ENCODE data around the gene GABRP. TPM values are rescaled to one million over a fixed set of nuclear protein-coding genes. Genes with fewer than 3 reads are reported as not detected.

GABRP gene
- total RNA-seq, 1 donor from 2014 or later: not detected

DNA sequence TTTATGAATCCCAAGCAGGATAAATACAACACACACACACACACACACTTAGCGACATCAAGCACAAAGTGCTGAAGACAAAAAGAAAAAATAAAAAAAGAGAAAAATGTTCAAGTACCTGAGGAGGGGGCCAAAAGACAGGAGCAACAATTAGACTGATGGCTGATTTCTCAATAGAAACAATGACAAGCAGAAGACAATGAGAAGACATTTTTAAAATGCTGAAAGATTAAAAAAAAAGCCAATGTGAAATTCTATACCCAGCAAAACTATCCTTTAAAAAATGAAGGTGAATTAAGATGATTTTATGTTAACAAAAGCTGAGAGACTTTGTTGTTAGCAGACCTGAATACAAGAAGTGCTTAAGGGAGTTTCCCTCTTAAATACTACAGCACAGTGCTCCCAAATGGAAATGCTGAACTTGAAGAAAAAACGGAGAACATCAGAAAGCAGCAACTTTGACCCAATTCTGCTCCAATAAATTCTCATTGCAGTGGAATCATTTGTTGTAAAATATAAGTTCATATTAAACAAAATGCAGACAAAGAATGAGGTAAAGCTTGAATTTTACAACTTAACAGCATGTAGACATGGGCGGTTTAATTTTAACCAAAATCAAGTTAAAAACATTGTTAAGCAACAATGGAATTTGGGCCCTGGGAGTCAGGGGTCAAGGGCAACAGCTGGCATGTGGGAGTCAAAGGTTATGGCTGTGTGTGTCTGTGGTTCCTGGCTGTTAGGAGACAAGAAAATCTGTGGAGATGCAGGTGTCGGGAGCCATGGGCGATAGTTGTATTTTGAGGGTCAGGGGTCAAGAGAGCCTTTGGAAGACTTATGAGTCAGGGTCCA is 77.5 kb downstream of the GABRP start:
- Mint-ChIP-seq H3K9me3 (peaks cover 27% of the 10 kb centered on the region), H3K27me3 (ENCODE audit: low read depth) (peaks cover 28% of the 10 kb centered on the region), H3K36me3 (ENCODE audit: low read depth) (peaks cover 12% of the 10 kb centered on the region), H3K4me1 (ENCODE audit: low read depth) (peaks cover 3% of the 10 kb centered on the region), H3K4me3 (ENCODE audit: low read depth) (peak overlapping the region; percentile 5), H3K27ac (no peak overlapping the region)
- DNase-seq (ENCODE audit: low spot score): no peak
- intact Hi-C loops (cut with micrococcal nuclease): no loop called here

- Mint-ChIP-seq H3K27me3 (ENCODE audit: low read depth) (peaks cover 28% of the 10 kb centered on the region), H3K36me3 (ENCODE audit: low read depth) (peaks cover 12% of the 10 kb centered on the region), H3K4me1 (ENCODE audit: low read depth) (peaks cover 3% of the 10 kb centered on the region), H3K9me3 (peaks cover 27% of the 10 kb centered on the region), H3K4me3 (ENCODE audit: low read depth) (peak overlapping the region; percentile 5), H3K27ac (no peak overlapping the region)
- intact Hi-C loops (cut with micrococcal nuclease): no loop called here
- DNase-seq (ENCODE audit: low spot score): no peak
Measured at GRCh38 chr5:170861667-170861916, 78.1 kb downstream of the GABRP start.

DNA sequence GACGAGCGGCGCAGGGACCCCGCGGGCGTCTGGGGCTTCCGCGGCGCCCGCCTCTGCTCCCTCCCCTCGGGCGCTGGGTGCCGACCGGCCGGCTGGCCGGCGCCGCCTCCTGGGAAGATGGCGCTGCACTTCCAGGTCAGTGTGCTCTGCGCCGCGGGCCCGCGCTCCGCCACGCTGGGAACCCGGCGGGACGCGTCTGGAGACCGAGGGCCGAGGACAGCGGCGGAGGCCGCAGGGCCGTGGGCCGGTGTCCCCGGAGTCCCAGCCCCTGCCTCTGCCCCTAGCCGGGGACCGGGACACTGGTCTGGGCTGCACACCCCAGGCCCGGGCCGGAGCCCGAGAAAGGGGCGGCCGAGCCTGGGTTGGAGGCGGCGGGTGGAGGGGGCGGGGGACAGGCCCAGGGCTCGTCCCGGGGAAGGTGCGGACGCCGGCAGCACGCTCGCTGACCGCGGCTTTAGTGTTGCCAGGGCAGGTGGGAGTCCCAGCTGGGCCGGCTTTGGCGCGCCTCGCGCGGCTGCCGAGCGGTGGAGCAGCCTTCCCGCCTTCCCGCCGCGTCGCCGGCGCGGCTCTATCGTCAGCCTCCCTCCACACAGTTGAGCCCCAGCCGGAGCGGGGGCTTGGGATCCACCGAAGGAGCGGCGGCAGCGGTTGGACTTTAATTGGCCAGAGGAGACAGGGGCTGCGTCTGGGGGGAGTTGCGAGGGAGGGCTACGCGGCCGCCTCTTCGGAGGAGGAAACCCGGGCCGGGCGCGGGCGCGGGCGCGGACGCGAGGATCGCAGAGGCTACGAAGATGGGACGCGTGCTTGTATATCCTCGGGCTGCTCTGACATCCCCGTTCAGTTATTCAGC is 78.6 kb downstream of the GABRP start, which contains the start of gene RANBP17:
RANBP17 (plus strand) TSS at position 102 of the 850 bp plus-strand sequence.
- no peak for DNase-seq (ENCODE audit: low spot score)
- Mint-ChIP-seq H3K27me3 (ENCODE audit: low read depth) (peaks cover 28% of the 10 kb centered on the region), H3K9me3 (peaks cover 27% of the 10 kb centered on the region), H3K4me1 (ENCODE audit: low read depth) (peaks cover 3% of the 10 kb centered on the region), H3K4me3 (ENCODE audit: low read depth) (peak within 1 kb of the TSS; percentile 5), H3K27ac (no peak within 1 kb of the TSS), H3K36me3 (ENCODE audit: low read depth) (peaks cover 12% of the 10 kb centered on the region)
- intact Hi-C loops (cut with micrococcal nuclease): no loop called here

DNA sequence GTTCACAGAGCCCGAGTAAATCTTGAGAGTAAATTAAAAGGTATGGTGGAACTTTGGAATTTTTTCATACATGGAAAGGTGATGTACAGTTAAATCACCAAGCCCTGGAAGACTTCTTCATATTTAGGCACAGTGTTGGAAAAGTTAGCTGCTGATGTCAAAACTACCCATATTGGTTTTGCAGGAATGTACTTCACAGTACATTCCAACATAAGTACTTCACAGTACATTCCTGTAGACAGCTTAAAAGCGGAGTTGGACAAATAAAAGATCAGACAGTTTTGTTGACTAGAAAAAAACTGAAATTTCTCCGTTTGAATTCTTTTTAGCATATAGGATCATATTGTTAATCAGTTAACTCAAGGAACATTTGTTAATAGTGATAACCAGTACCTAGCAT is 80.1 kb downstream of the GABRP start:
- Mint-ChIP-seq H3K36me3 (ENCODE audit: low read depth) (peaks cover 12% of the 10 kb centered on the region), H3K4me3 (ENCODE audit: low read depth) (no peak overlapping the region), H3K4me1 (ENCODE audit: low read depth) (peaks cover 3% of the 10 kb centered on the region), H3K9me3 (peaks cover 26% of the 10 kb centered on the region), H3K27me3 (ENCODE audit: low read depth) (peaks cover 28% of the 10 kb centered on the region), H3K27ac (no peak overlapping the region)
- no peak for DNase-seq (ENCODE audit: low spot score)
- intact Hi-C loops (cut with micrococcal nuclease): no loop called here

Other genes with a start within 250 kb of the GABRP start
- gene RANBP17, start 78.3 kb downstream of the GABRP start, total RNA-seq: not detected in 2 replicates